HepG2 (cell line): Measurements from ENCODE around the gene IMMP1L. TPM values are rescaled to one million over a fixed set of nuclear protein-coding genes. Genes with fewer than 3 reads are reported as not detected.

Experiments used
- ATAC-seq: fragments of 200-7000 bp; cut with Tn5 transposase; 3 replicates; pipeline ENCODE4 v1.9.1; 2020; ENCODE audit warnings: mild to moderate bottlenecking, moderate library complexity
- BruUV-seq: library from RNA; stranded (reverse); fragments of 400-500 nt; replicated peaks from 2 replicates; lab custom pipeline; 2021; lab: Mats Ljungman, UMichigan
- CTCF ChIA-PET: fragments of 300-600 bp; formaldehyde crosslinking; extraction: SDS; loops from one replicate; lab custom pipeline; 2021; ENCODE audit warnings: low total read pairs, inconsistent platforms, low intra/inter-chr PET ratio; lab: Yijun Ruan, JAX
- POLR2A ChIA-PET: fragments of 350-600 bp; sonication (Branson Sonifier 250); formaldehyde crosslinking; loops from one replicate; lab custom pipeline; 2020; ENCODE audit warnings: antibody characterized with exemption, inconsistent platforms; lab: Yijun Ruan, JAX
- DNase-seq: peaks from one replicate; pipeline ENCODE4 v3.0.0-alpha.2; 2015; ENCODE audit warnings: low spot score
- FAIRE-seq: peaks from 3 replicates; lab custom pipeline; 2011; peaks lifted over from hg19 to GRCh38; lab: Jason Lieb, UNC
- H2AFZ ChIP-seq: one replicate; pipeline ENCODE4 v1.6.1; 2011; ENCODE audit warnings: low read length, inconsistent platforms
- H3K27ac ChIP-seq: fragments of 300-600 bp; 3 replicates; pipeline ENCODE4 v1.8.0; 2011; ENCODE audit warnings: mixed run types, mild to moderate bottlenecking, mixed read lengths, low read length, inconsistent platforms; ENCODE audit not compliant: insufficient read depth; ENCODE audit errors: extremely low read length
- H3K27me3 ChIP-seq, 2 experiments: fragments of 200-600 bp in 1 of 2; 2 replicates in 1 of 2; 3 replicates in 1 of 2; pipeline versions ENCODE4 v1.6.0 to v1.8.0; 2011; ENCODE audit warnings: low read length in 2 of 2, mild to moderate bottlenecking in 2 of 2, moderate library complexity in 2 of 2, inconsistent platforms in 1 of 2; ENCODE audit not compliant: insufficient read depth in 2 of 2, control insufficient read depth in 1 of 2
- H3K36me3 ChIP-seq, 2 experiments: fragments of 200-600 bp in 1 of 2; replicated peaks in 1 of 2; 2 replicates in 1 of 2; 3 replicates in 1 of 2; pipeline versions ENCODE4 v1.5.1 to v1.8.0; 2011; ENCODE audit warnings: low read length in 2 of 2, inconsistent platforms in 1 of 2; ENCODE audit not compliant: insufficient read depth in 2 of 2, control insufficient read depth in 1 of 2
- H3K4me1 ChIP-seq: 2 replicates; pipeline ENCODE4 v1.5.1; 2012; ENCODE audit warnings: low read length, inconsistent platforms; ENCODE audit not compliant: insufficient read depth
- H3K4me2 ChIP-seq: 2 replicates; pipeline ENCODE4 v1.6.0; 2011; ENCODE audit warnings: low read depth, low read length, inconsistent platforms
- H3K4me3 ChIP-seq, 3 experiments: fragments of 200-600 bp in 1 of 3; sonication (generic), shearing (Covaris generic) in 1 of 3; replicated peaks in 1 of 3; 2 replicates each; pipeline ENCODE4 v1.5.1; 2011 to 2016; ENCODE audit warnings: low read length in 3 of 3, inconsistent platforms in 2 of 3, low read depth in 2 of 3, mild to moderate bottlenecking in 2 of 3, control low read depth in 1 of 3, mixed read lengths in 1 of 3; ENCODE audit not compliant: insufficient read depth in 1 of 3
- H3K79me2 ChIP-seq: one replicate; pipeline ENCODE4 v1.6.1; 2011; ENCODE audit warnings: low read length, inconsistent platforms; ENCODE audit not compliant: insufficient read depth
- H3K9ac ChIP-seq: 2 replicates; pipeline ENCODE4 v1.6.0; 2011; ENCODE audit warnings: mild to moderate bottlenecking, low read depth, low read length, inconsistent platforms; ENCODE audit not compliant: insufficient read depth
- H3K9me3 ChIP-seq: 2 replicates; pipeline ENCODE4 v1.5.1; 2012; ENCODE audit warnings: mild to moderate bottlenecking, low read length
- H4K20me1 ChIP-seq: 2 replicates; pipeline ENCODE4 v1.6.0; 2011; ENCODE audit warnings: inconsistent platforms, mild to moderate bottlenecking, low read length, moderate library complexity; ENCODE audit not compliant: insufficient read depth
- CSRNP2 ChIP-seq: sonication (generic); formaldehyde crosslinking; conservative IDR thresholded peaks from 2 replicates; pipeline ENCODE4 v1.8.0; 2022; ENCODE audit warnings: low read depth, missing genetic modification reagents
- DBP ChIP-seq: sonication (generic); formaldehyde crosslinking; IDR thresholded peaks from 2 replicates; pipeline ENCODE4 v1.4.0; 2020; ENCODE audit warnings: missing genetic modification reagents; ENCODE audit errors: not compliant biosample characterization
- IKZF1 ChIP-seq: fragments of 450-650 bp; IDR thresholded peaks from 2 replicates; pipeline ENCODE4 v1.7.1; 2016
- JUN ChIP-seq: sonication (generic); formaldehyde crosslinking; IDR thresholded peaks from 2 replicates; pipeline ENCODE4 v1.4.0; 2020; ENCODE audit warnings: mild to moderate bottlenecking, missing genetic modification reagents
- MXI1 ChIP-seq: IDR thresholded peaks from 3 replicates; pipeline ENCODE4 v1.6.1; 2012; ENCODE audit warnings: low read depth, low read length, inconsistent platforms, borderline replicate concordance
- POGK ChIP-seq: sonication (generic); formaldehyde crosslinking; conservative IDR thresholded peaks from 2 replicates; pipeline ENCODE4 v1.8.0; 2022; ENCODE audit warnings: mild to moderate bottlenecking, moderate library complexity, missing genetic modification reagents
- RXRA ChIP-seq: sonication (generic); formaldehyde crosslinking; IDR thresholded peaks from 2 replicates; pipeline ENCODE4 v1.5.1; 2020; ENCODE audit warnings: missing genetic modification reagents
- SRSF4 ChIP-seq: fragments of 200-400 bp; formaldehyde crosslinking; IDR thresholded peaks from one replicate; pipeline ENCODE4 v1.6.1; 2018; ENCODE audit warnings: mild to moderate bottlenecking, low read depth, low read length, moderate library complexity; ENCODE audit not compliant: poor library complexity, severe bottlenecking
- TRAFD1 ChIP-seq: sonication (generic); formaldehyde crosslinking; IDR thresholded peaks from 2 replicates; pipeline ENCODE4 v1.5.1; 2020; ENCODE audit warnings: missing genetic modification reagents, mild to moderate bottlenecking, borderline replicate concordance
- ZMYM2 ChIP-seq: sonication (generic); formaldehyde crosslinking; IDR thresholded peaks from 2 replicates; pipeline ENCODE4 v1.8.0; 2022; ENCODE audit warnings: mild to moderate bottlenecking, missing genetic modification reagents
- ZNF276 ChIP-seq: sonication (generic); formaldehyde crosslinking; IDR thresholded peaks from 2 replicates; pipeline ENCODE4 v1.4.0; 2020; ENCODE audit warnings: mild to moderate bottlenecking, low read depth, missing genetic modification reagents
- ZNF33B ChIP-seq: sonication (generic); formaldehyde crosslinking; IDR thresholded peaks from 2 replicates; pipeline ENCODE4 v1.5.1; 2020; ENCODE audit warnings: mild to moderate bottlenecking, missing genetic modification reagents
- ZNF451 ChIP-seq: sonication (generic); formaldehyde crosslinking; IDR thresholded peaks from 2 replicates; pipeline ENCODE4 v1.5.0; 2020; ENCODE audit warnings: mild to moderate bottlenecking, missing genetic modification reagents
- ZNF549 ChIP-seq: sonication (generic); formaldehyde crosslinking; IDR thresholded peaks from 2 replicates; pipeline ENCODE4 v1.5.0; 2020; ENCODE audit warnings: missing genetic modification reagents
- ZNF746 ChIP-seq: sonication (generic); formaldehyde crosslinking; IDR thresholded peaks from 2 replicates; pipeline ENCODE4 v1.8.0; 2022; ENCODE audit warnings: mild to moderate bottlenecking, missing genetic modification reagents
- in situ Hi-C: cut with HindIII; loops from 2 replicates; pipeline ENCODE4 v1.10.0; 2017; ENCODE audit warnings: low pct_unique_long_range_greater_than_20kb; ENCODE audit not compliant: extremely low pct_ligation_motif_present
- intact Hi-C: fragments of 100-400 bp; cut with micrococcal nuclease; formaldehyde crosslinking; loops from one replicate; pipeline ENCODE4 v1.10.0; 2022; ENCODE audit not compliant: unreplicated experiment
- polyA plus RNA-seq, 8 experiments: library from polyadenylated mRNA; depleted of rRNA in 3 of 8; stranded (reverse) in 7 of 8; unstranded in 1 of 8; fragments of >200 nt; fragmentation: Illumina TruSeq in 4 of 8; extraction: Trizol in 4 of 8; gene quantifications; 2 replicates each; pipeline versions ENCODE4 v1.2.1 to v1.2.3, GENCODE V29; 2011 to 2016; ENCODE audit warnings: low read depth in 4 of 8, missing spikeins in 1 of 8, mixed read lengths in 1 of 8; ENCODE audit not compliant: insufficient read depth in 1 of 8
- total RNA-seq, 5 experiments: library from RNA; depleted of rRNA; stranded (reverse); fragments of >200 nt; fragmentation: Illumina TruSeq; extraction: Trizol; gene quantifications; 2 replicates each; pipeline ENCODE4 v1.2.3, GENCODE V29; 2016; ENCODE audit warnings: low read depth in 1 of 5

The IMMP1L gene
- total and polyA plus RNA-seq, 2 of the 13 experiments (the other 11 are each of a cell fraction or from before 2014, with no cell fraction given) = 42.4 to 57.9 TPM

GRCh38 chr11:31542862-31543261 is 33.4 kb upstream of the IMMP1L start:
- Histone ChIP-seq H3K9me3 (no peaks in the 10 kb centered on the region), H3K9ac (no peak overlapping the region), H3K4me1 (no peaks in the 10 kb centered on the region)
- no TSS peak for BruUV-seq
- no peak for ATAC-seq
- DNase-seq = no peak
- TF ChIP-seq CSRNP2 (no peak), SRSF4 (no peak), ZNF451 (CRISPR knock-in tag) (no peak), ZNF33B (CRISPR knock-in tag) (no peak), ZNF746 (CRISPR knock-in tag) (no peak), RXRA (CRISPR knock-in tag) (no peak), IKZF1 (no peak), TRAFD1 (no peak), DBP (CRISPR knock-in tag) (no peak), POGK (no peak), MXI1 (no peak), ZNF276 (CRISPR knock-in tag) (no peak), ZMYM2 (no peak), ZNF549 (no peak), JUN (CRISPR knock-in tag) (no peak)
- TF ChIP-seq, all 625 proteins: peak for 0
- H3K27ac ChIP-seq = no peak overlapping the region
- in situ Hi-C loops = no loop called here
- POLR2A ChIA-PET = no interaction called here
- no peaks in the 10 kb centered on the region for H3K27me3 ChIP-seq
- no peak overlapping the region for H2AFZ ChIP-seq
- intact Hi-C loops = no loop called here
- H3K79me2 ChIP-seq = no peaks in the 10 kb centered on the region
- H4K20me1 ChIP-seq = no peaks in the 10 kb centered on the region
- no peak for FAIRE-seq
- H3K4me3 ChIP-seq = no peak overlapping the region
- H3K36me3 ChIP-seq = peaks cover 0 to 4% of the 10 kb centered on the region in 2 experiments; a peak in 2 of 5 replicates
- no peak overlapping the region for H3K4me2 ChIP-seq
- CTCF ChIA-PET = no interaction called here
